NCI-H526 (cell line): Measurements from ENCODE around the gene EIPR1.

Experiments used
- DNase-seq, 2 experiments: peaks; one replicate each; lab custom pipeline; 2025; lab: John Stamatoyannopoulos, UW

EIPR1 gene

GRCh38 chr2:3377612-3378432, at the start of gene EIPR1:
Gene EIPR1, minus strand, starts transcription at chr2:3377818. Its CDS starts 129 bp downstream, at chr2:3377689.
- peak; percentile 94 to 97 for DNase-seq

- no peak for DNase-seq
Observed at GRCh38 chr2:3427272-3427671, 49.7 kb upstream of the EIPR1 start.

- DNase-seq = no peak
Observed at GRCh38 chr2:3426615-3427014, 49.0 kb upstream of the EIPR1 start.

- no peak for DNase-seq
Observed at GRCh38 chr2:3424171-3424795, 46.7 kb upstream of the EIPR1 start.

- peak in 1 of 2 experiments; percentile 58 for DNase-seq
Observed at GRCh38 chr2:3423492-3424170, 46.0 kb upstream of the EIPR1 start.

- DNase-seq = no peak
Observed at GRCh38 chr2:3422161-3422779, 44.7 kb upstream of the EIPR1 start.

- DNase-seq = no peak
Observed at GRCh38 chr2:3421580-3421979, 44.0 kb upstream of the EIPR1 start.

- DNase-seq = no peak
Observed at GRCh38 chr2:3420769-3421397, 43.3 kb upstream of the EIPR1 start.

GRCh38 chr2:3420076-3420768, 42.6 kb upstream of the EIPR1 start:
- no peak for DNase-seq

GRCh38 chr2:3418766-3419404, 41.3 kb upstream of the EIPR1 start:
- no peak for DNase-seq

GRCh38 chr2:3414133-3414860, 36.7 kb upstream of the EIPR1 start:
- DNase-seq = no peak

- DNase-seq = no peak
Observed at GRCh38 chr2:3413697-3414096, 36.1 kb upstream of the EIPR1 start.

- no peak for DNase-seq
Observed at GRCh38 chr2:3411103-3411502, 33.5 kb upstream of the EIPR1 start.

- DNase-seq = no peak
Observed at GRCh38 chr2:3409627-3410170, 32.1 kb upstream of the EIPR1 start.

GRCh38 chr2:3408781-3409180, 31.2 kb upstream of the EIPR1 start:
- no peak for DNase-seq

- no peak for DNase-seq
Observed at GRCh38 chr2:3406501-3406900, 28.9 kb upstream of the EIPR1 start.

GRCh38 chr2:3405876-3406275, 28.3 kb upstream of the EIPR1 start:
- no peak for DNase-seq

- no peak for DNase-seq
Observed at GRCh38 chr2:3405307-3405706, 27.7 kb upstream of the EIPR1 start.

GRCh38 chr2:3404349-3404894, 26.8 kb upstream of the EIPR1 start:
- no peak for DNase-seq
